Measurements from ENCODE around the gene SCIN. TPM values are rescaled to one million over a fixed set of nuclear protein-coding genes. Genes with fewer than 3 reads are reported as not detected.

SCIN gene
- total and polyA plus RNA-seq, 4 donors, result 4.5 to 24.7 (median 11.4) TPM

DNA sequence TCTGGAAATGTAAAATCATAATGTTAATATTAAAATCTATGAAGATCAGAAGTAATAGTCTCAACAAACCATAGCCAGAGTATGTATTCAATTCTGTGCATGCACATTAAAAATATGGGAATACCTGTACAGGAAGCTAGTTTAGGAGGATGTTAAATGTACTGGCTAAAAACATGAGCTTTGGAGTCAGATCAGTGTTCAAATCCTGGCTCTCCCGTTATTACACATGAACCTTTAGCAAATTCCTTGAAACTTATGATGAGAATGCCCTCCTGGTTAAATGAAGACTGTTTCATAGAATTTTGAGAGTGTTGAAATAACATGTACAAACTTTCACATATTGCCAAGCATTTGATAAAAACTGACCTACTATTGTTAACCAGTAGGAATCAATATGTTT lies 121.5 kb downstream of the SCIN start:
- H3K4me3 ChIP-seq, result no peak overlapping the region
- no peaks in the 10 kb centered on the region for H3K9me3 ChIP-seq (ENCODE audit: control insufficient read depth in 4 of 4, insufficient read depth in 3 of 4, low read length in 3 of 4)
- TF ChIP-seq, protein P1, sequence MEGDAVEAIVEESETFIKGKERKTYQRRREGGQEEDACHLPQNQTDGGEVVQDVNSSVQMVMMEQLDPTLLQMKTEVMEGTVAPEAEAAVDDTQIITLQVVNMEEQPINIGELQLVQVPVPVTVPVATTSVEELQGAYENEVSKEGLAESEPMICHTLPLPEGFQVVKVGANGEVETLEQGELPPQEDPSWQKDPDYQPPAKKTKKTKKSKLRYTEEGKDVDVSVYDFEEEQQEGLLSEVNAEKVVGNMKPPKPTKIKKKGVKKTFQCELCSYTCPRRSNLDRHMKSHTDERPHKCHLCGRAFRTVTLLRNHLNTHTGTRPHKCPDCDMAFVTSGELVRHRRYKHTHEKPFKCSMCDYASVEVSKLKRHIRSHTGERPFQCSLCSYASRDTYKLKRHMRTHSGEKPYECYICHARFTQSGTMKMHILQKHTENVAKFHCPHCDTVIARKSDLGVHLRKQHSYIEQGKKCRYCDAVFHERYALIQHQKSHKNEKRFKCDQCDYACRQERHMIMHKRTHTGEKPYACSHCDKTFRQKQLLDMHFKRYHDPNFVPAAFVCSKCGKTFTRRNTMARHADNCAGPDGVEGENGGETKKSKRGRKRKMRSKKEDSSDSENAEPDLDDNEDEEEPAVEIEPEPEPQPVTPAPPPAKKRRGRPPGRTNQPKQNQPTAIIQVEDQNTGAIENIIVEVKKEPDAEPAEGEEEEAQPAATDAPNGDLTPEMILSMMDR (IDR thresholded peaks at IDR 0.05; ENCODE audit: control extremely low read depth, extremely low read depth), result no peak
- DNase-seq, result no peak
- H3K27me3 ChIP-seq (ENCODE audit: control insufficient read depth in 3 of 3, insufficient read depth in 3 of 3, low read length in 2 of 3), result no peaks in the 10 kb centered on the region
- H3K9ac ChIP-seq (ENCODE audit: insufficient read depth in 1 of 2, low read length in 2 of 2), result no peak overlapping the region
- no peak overlapping the region for H3K27ac ChIP-seq (ENCODE audit: low read depth in 1 of 2, low read length in 1 of 2)
- WGBS, 2 donors, result 94 to 95% methylated on average over 1 of the region's 1 CpG
- peaks cover 0 to 4% (median 2%) of the 10 kb centered on the region in 5 donors for H3K4me1 ChIP-seq (ENCODE audit: control insufficient read depth in 5 of 5, insufficient read depth in 5 of 5, low read length in 5 of 5)
- no peak for ATAC-seq (ENCODE audit: insufficient read depth, low FRiP score)
- no peaks in the 10 kb centered on the region for H3K36me3 ChIP-seq (ENCODE audit: control insufficient read depth in 4 of 4, insufficient read depth in 4 of 4, low read length in 4 of 4)

DNA sequence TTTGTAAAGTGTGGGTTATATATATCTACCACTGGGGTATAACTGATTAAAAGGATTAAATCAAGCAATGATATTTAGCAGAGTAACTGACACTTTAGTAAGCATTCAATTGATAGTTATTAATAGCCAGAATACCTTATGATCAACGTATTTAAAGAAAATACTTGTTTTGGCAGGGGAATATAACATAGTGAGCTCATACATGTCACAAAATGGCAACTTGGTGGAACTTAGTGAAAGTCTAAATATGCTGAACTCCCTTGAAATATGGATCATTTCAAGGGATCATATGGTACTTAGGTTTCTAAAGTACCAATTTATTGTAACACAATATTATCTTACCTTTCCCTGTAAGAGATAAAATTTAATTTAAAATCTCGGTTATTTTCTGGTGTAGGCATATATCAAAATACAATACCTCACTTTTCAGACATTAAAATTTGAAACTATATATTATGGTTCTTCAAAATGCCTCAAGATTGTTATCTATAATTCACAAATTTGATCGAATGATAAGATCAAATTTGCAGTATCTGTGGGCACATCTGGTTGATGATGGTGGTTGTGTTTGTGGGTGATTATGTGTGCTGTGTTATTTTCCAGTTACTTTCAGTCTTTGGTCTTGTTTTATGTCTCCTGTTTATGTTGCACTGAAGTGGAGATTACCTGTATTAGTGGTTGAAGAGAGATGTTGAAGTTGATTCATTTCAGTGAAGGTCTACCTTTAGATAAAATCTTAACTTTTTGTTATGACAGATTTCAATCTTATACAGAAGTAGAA lies 122.1 kb downstream of the SCIN start:
- 55 to 83% methylated on average over 3 of the region's 3 CpGs for WGBS, 2 donors
- no peak overlapping the region for H3K4me3 ChIP-seq
- H3K9ac ChIP-seq (ENCODE audit: insufficient read depth in 1 of 2, low read length in 2 of 2), result no peak overlapping the region
- no peak overlapping the region for H3K27ac ChIP-seq (ENCODE audit: low read depth in 1 of 2, low read length in 1 of 2)
- ATAC-seq (ENCODE audit: insufficient read depth, low FRiP score) (no peak), DNase-seq (no peak)
- peaks cover 0 to 4% (median 0%) of the 10 kb centered on the region in 5 donors for H3K4me1 ChIP-seq (ENCODE audit: control insufficient read depth in 5 of 5, insufficient read depth in 5 of 5, low read length in 5 of 5)
- no peaks in the 10 kb centered on the region for H3K36me3 ChIP-seq (ENCODE audit: control insufficient read depth in 4 of 4, insufficient read depth in 4 of 4, low read length in 4 of 4)
- no peaks in the 10 kb centered on the region for H3K9me3 ChIP-seq (ENCODE audit: control insufficient read depth in 4 of 4, insufficient read depth in 3 of 4, low read length in 3 of 4)
- no peaks in the 10 kb centered on the region for H3K27me3 ChIP-seq (ENCODE audit: control insufficient read depth in 3 of 3, insufficient read depth in 3 of 3, low read length in 2 of 3)
- TF ChIP-seq, protein P1 (IDR thresholded peaks at IDR 0.05; ENCODE audit: control extremely low read depth, extremely low read depth), result no peak

DNA sequence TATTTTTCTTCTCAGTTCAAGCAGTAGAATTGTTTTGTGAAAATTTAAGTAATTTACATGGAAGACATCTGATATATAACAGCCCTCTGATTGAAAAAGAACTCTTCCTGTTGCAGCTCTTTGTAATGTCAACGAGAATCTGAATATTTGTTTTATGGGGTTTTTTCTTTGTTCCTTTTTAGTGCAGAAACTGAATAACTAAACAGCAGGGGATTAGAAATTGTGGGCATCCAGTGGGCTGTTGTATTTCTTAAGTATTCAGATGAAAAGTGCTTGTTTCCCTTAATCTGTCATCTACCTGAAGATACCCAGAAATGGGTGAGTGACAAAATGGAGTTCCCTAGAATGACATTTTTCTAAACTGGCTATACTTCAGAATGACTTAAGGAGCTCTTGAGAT lies 124.3 kb downstream of the SCIN start:
- Histone ChIP-seq H3K36me3 (ENCODE audit: control insufficient read depth in 4 of 4, insufficient read depth in 4 of 4, low read length in 4 of 4) (no peaks in the 10 kb centered on the region), H3K4me1 (ENCODE audit: control insufficient read depth in 5 of 5, insufficient read depth in 5 of 5, low read length in 5 of 5) (peaks cover 0 to 4% (median 0%) of the 10 kb centered on the region in 5 donors), H3K27me3 (ENCODE audit: control insufficient read depth in 3 of 3, insufficient read depth in 3 of 3, low read length in 2 of 3) (no peaks in the 10 kb centered on the region), H3K27ac (ENCODE audit: low read depth in 1 of 2, low read length in 1 of 2) (no peak overlapping the region), H3K9me3 (ENCODE audit: control insufficient read depth in 4 of 4, insufficient read depth in 3 of 4, low read length in 3 of 4) (no peaks in the 10 kb centered on the region), H3K4me3 (no peak overlapping the region), H3K9ac (ENCODE audit: insufficient read depth in 1 of 2, low read length in 2 of 2) (no peak overlapping the region)
- WGBS, 2 donors, result 74 to 94% methylated on average over 1 of the region's 1 CpG
- DNase-seq (no peak), ATAC-seq (ENCODE audit: insufficient read depth, low FRiP score) (no peak)
- TF ChIP-seq, protein P1 (IDR thresholded peaks at IDR 0.05; ENCODE audit: control extremely low read depth, extremely low read depth), result no peak

All from lung (tissue), 12 donors.